Measurements from ENCODE around the gene IRS2.

Gene IRS2

DNA sequence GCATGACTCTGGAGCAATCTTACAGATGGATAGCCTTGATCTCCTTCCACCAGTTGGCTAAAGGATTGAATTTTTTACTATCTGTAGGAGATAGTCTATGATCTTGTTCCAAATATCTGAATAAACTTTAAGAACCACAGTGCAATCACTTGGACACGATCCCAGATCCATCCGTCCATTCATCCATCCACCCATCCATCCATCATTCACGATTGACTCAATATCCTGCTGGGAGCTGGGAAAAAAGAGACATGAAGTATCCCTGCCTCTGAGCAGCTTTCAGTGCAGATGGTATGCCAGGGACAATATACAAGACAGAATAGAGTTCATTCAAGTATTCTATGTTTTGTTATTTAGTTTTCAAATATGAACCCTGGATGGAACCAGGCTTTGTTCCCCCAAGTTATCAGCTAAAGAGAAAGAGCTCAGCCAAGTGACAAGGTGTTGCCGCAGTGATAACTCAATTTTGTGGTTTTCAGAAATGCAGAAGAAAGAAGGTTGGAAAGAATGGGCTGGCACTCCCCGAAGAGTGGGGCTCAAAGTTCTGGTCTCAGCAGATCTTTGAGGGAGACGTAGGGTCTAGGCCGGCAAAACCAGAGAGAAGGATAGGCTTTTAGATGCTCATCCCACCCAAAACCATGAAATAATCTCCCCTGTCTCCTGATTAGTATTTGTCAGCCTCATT, 66.3 kb downstream of the IRS2 start:
- TF ChIP-seq SIN3A (IDR thresholded peaks at IDR 0.05; ENCODE audit: borderline replicate concordance, insufficient read depth, low read length) (no peak), TAF1 (IDR thresholded peaks at IDR 0.05; ENCODE audit: borderline replicate concordance, insufficient read depth, low read length) (no peak), POLR2AphosphoS5 (IDR thresholded peaks at IDR 0.05; ENCODE audit: low read depth, low read length) (no peak), FOXP2 (optimal IDR thresholded peaks at IDR 0.05; ENCODE audit: borderline replicate concordance, extremely low read depth, extremely low read length, insufficient read depth) (no peak)
- TF ChIP-seq, protein P1, sequence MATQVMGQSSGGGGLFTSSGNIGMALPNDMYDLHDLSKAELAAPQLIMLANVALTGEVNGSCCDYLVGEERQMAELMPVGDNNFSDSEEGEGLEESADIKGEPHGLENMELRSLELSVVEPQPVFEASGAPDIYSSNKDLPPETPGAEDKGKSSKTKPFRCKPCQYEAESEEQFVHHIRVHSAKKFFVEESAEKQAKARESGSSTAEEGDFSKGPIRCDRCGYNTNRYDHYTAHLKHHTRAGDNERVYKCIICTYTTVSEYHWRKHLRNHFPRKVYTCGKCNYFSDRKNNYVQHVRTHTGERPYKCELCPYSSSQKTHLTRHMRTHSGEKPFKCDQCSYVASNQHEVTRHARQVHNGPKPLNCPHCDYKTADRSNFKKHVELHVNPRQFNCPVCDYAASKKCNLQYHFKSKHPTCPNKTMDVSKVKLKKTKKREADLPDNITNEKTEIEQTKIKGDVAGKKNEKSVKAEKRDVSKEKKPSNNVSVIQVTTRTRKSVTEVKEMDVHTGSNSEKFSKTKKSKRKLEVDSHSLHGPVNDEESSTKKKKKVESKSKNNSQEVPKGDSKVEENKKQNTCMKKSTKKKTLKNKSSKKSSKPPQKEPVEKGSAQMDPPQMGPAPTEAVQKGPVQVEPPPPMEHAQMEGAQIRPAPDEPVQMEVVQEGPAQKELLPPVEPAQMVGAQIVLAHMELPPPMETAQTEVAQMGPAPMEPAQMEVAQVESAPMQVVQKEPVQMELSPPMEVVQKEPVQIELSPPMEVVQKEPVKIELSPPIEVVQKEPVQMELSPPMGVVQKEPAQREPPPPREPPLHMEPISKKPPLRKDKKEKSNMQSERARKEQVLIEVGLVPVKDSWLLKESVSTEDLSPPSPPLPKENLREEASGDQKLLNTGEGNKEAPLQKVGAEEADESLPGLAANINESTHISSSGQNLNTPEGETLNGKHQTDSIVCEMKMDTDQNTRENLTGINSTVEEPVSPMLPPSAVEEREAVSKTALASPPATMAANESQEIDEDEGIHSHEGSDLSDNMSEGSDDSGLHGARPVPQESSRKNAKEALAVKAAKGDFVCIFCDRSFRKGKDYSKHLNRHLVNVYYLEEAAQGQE (IDR thresholded peaks at IDR 0.05; ENCODE audit: insufficient read depth in 1 of 2, low read depth in 2 of 2, low read length in 2 of 2), result no peak

DNA sequence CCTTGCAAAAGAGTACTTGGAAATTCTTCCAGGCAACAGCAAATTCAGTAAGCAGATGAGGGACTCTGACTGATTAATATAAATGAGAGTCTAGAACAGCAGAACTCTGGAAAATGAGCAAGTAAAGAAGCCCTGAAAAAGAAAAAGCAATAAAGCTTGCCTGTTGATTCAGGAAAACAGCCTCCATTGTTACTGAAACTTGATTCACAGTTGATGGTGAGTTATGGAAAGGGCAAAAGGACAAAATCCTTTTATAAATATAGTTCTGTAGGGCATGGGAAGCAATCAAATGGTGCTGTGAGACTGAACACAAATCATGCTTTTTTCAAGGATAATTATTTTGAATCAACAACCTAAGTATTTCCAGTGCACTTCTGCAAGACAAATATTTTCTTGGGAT, 67.7 kb downstream of the IRS2 start:
- TF ChIP-seq FOXP2 (optimal IDR thresholded peaks at IDR 0.05; ENCODE audit: borderline replicate concordance, extremely low read depth, extremely low read length, insufficient read depth) (no peak), SIN3A (IDR thresholded peaks at IDR 0.05; ENCODE audit: borderline replicate concordance, insufficient read depth, low read length) (no peak)
- TF ChIP-seq, protein P1 (IDR thresholded peaks at IDR 0.05; ENCODE audit: insufficient read depth in 1 of 2, low read depth in 2 of 2, low read length in 2 of 2), result no peak

DNA sequence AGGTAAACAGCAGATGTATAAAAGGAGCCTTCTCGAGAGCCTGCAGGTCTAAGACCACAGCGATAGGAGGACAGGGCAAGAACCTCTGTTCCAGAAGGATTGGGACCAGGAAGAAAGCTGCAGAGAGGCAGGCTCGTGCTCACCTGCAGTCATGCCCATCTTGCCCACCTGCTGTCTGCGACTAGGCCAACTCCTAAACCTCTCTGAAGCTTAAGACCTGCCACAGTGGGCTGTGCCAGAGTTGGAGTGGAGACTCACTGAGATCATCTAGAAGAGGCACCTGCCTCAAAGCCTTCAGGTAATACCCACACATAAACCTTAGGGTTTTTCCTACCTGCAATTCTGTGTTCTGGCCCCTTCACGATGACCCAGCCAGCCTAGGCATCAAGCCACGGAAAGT, 68.7 kb downstream of the IRS2 start:
- TF ChIP-seq TAF1 (IDR thresholded peaks at IDR 0.05; ENCODE audit: borderline replicate concordance, insufficient read depth, low read length) (no peak), FOXP2 (optimal IDR thresholded peaks at IDR 0.05; ENCODE audit: borderline replicate concordance, extremely low read depth, extremely low read length, insufficient read depth) (no peak), SIN3A (IDR thresholded peaks at IDR 0.05; ENCODE audit: borderline replicate concordance, insufficient read depth, low read length) (no peak), POLR2AphosphoS5 (IDR thresholded peaks at IDR 0.05; ENCODE audit: low read depth, low read length) (no peak)
- TF ChIP-seq, protein P1 (IDR thresholded peaks at IDR 0.05; ENCODE audit: insufficient read depth in 1 of 2, low read depth in 2 of 2, low read length in 2 of 2), result no peak

DNA sequence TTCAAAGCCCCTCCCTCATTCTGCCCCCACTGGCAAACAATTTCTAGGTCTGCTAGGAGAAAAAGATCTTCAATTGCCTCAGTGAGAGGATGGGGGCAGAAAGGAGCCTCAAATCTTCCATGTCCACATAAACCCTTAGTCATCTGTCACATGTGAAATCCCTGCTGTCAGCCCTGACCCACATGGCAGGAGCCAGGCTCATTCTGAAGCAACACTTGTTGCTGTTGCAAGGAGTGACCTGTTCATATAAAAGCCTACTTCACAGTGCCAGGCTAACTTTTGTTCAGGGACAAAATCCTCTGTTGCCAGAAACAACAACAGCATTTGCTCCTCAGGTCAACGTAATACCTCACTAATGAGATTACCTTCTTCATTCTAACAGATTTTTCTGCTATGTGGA, 70.5 kb downstream of the IRS2 start:
- no peak for TF ChIP-seq SIN3A (IDR thresholded peaks at IDR 0.05; ENCODE audit: borderline replicate concordance, insufficient read depth, low read length)
- TF ChIP-seq, protein P1 (IDR thresholded peaks at IDR 0.05; ENCODE audit: insufficient read depth in 1 of 2, low read depth in 2 of 2, low read length in 2 of 2), result no peak
- TF ChIP-seq POLR2AphosphoS5 (IDR thresholded peaks at IDR 0.05; ENCODE audit: low read depth, low read length), result no peak
- TF ChIP-seq FOXP2 (optimal IDR thresholded peaks at IDR 0.05; ENCODE audit: borderline replicate concordance, extremely low read depth, extremely low read length, insufficient read depth), result no peak
- TF ChIP-seq TAF1 (IDR thresholded peaks at IDR 0.05; ENCODE audit: borderline replicate concordance, insufficient read depth, low read length), result no peak

DNA sequence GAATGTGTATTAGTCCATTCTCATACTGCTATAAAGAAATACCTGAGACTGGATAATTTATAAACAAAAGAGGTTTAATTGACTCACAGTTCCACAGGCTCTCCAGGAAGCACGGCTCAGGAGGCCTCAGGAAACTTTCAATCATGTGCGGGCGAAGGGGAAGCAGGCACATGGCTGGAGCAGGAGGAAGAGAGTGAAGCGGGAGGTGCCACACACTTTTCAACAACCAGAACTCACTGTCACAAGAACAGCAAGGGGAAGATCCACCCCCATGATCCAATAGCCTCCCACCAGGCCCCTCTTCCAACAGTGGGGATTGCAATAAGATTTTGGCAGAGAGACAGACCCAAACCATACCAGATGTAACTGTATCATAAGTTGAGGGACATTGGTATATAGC, 72.7 kb downstream of the IRS2 start:
- TF ChIP-seq, protein P1 (IDR thresholded peaks at IDR 0.05; ENCODE audit: insufficient read depth in 1 of 2, low read depth in 2 of 2, low read length in 2 of 2), result no peak
- TF ChIP-seq POLR2AphosphoS5 (IDR thresholded peaks at IDR 0.05; ENCODE audit: low read depth, low read length), result no peak
- no peak for TF ChIP-seq SIN3A (IDR thresholded peaks at IDR 0.05; ENCODE audit: borderline replicate concordance, insufficient read depth, low read length)
- TF ChIP-seq FOXP2 (optimal IDR thresholded peaks at IDR 0.05; ENCODE audit: borderline replicate concordance, extremely low read depth, extremely low read length, insufficient read depth), result no peak
- TF ChIP-seq TAF1 (IDR thresholded peaks at IDR 0.05; ENCODE audit: borderline replicate concordance, insufficient read depth, low read length), result no peak
